ENCODE data around the gene RIC1. TPM values are rescaled to one million over a fixed set of nuclear protein-coding genes. Genes with fewer than 3 reads are reported as not detected.

Gene RIC1, protein sequence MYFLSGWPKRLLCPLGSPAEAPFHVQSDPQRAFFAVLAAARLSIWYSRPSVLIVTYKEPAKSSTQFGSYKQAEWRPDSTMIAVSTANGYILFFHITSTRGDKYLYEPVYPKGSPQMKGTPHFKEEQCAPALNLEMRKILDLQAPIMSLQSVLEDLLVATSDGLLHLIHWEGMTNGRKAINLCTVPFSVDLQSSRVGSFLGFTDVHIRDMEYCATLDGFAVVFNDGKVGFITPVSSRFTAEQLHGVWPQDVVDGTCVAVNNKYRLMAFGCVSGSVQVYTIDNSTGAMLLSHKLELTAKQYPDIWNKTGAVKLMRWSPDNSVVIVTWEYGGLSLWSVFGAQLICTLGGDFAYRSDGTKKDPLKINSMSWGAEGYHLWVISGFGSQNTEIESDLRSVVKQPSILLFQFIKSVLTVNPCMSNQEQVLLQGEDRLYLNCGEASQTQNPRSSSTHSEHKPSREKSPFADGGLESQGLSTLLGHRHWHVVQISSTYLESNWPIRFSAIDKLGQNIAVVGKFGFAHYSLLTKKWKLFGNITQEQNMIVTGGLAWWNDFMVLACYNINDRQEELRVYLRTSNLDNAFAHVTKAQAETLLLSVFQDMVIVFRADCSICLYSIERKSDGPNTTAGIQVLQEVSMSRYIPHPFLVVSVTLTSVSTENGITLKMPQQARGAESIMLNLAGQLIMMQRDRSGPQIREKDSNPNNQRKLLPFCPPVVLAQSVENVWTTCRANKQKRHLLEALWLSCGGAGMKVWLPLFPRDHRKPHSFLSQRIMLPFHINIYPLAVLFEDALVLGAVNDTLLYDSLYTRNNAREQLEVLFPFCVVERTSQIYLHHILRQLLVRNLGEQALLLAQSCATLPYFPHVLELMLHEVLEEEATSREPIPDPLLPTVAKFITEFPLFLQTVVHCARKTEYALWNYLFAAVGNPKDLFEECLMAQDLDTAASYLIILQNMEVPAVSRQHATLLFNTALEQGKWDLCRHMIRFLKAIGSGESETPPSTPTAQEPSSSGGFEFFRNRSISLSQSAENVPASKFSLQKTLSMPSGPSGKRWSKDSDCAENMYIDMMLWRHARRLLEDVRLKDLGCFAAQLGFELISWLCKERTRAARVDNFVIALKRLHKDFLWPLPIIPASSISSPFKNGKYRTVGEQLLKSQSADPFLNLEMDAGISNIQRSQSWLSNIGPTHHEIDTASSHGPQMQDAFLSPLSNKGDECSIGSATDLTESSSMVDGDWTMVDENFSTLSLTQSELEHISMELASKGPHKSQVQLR (N-terminal part only)
- total RNA-seq (2021; fragmentation: NEBNext Ultra II Directional; extraction: Animal tissue kit (Norgen Biotek cat#: 25700)) (24.5 and 25.6 TPM in 2 replicates), polyA plus RNA-seq (2011; rRNA removed) (10.1 and 10.7 TPM in 2 replicates), polyA minus RNA-seq (2011; rRNA and poly(A)+ RNA removed) (50.8 and 63.2 TPM in 2 replicates)
- 12.9 TPM for polyA plus RNA-seq (2011; cell fraction: cytosol; rRNA removed)
- 25.2 TPM for polyA plus RNA-seq (2011; cell fraction: nucleus; rRNA removed)
- polyA plus RNA-seq (2012, experiment 1 of 2) = 11.2 to 15.3 TPM (median 13.5 TPM) in 4 replicates
- 0.56 TPM for polyA plus RNA-seq (2012, experiment 2 of 2)
- 9.0 TPM for polyA plus RNA-seq (2013, experiment 1 of 2)
- polyA plus RNA-seq (2013, experiment 2 of 2) = 9.1 TPM
- polyA minus RNA-seq (2011; cell fraction: cytosol; rRNA and poly(A)+ RNA removed) = 23.3 TPM
- 64.8 TPM for polyA minus RNA-seq (2011; cell fraction: nucleus; rRNA and poly(A)+ RNA removed)
- long read RNA-seq, experiment 1, full-length matches to known transcripts = 1 of 13 reads
- long read RNA-seq, experiment 1, partial matches to known transcripts = 10 of 13 reads
- long read RNA-seq, experiment 1, other reads (novel, unspliced or antisense) = 2 of 13 reads
- long read RNA-seq, experiment 2 = 0 reads

DNA sequence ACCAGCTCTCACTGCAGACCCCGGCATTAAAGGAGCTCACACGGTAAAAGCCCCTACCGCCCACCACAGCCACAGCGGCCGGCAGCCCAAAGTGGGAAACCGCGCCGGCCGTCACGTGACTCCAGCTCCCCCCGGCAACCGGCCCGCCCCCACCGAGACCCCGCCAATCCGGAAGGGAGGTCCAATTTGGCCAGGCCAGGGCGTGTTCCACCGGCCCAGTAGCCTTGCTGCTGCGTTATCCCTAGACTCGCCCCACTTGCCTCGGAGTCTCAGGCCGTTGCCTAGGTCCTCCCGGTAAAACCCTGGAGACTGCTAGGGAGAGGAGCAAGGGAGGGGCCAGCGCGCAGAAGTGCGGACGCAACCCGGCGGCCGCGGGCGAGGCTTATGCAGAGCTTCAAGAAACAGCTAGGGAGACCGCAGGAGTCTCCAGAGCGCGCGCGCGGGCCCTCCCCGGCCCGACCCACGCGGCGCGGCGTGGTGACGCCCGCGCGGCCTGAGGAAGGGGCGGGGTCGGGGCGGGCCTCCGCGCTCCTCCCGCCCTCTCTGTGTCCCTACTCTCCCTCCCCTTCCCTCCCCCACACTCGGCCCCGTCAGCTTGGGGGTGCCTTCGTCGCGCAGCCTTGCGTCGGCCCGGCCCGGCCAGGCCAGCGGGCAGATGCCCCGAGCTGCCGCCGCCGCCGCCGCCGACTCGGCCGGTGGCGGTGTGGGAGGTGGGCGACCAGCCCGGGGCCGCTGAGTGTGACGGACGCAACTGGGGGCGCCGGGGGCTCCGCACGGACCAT, at the start of gene RIC1:
RIC1 (plus strand) TSS at position 578 of the 782 bp plus-strand sequence; CDS start at position 781, 203 bp downstream.
- DNase-seq (ENCODE audit: low read depth in 1 of 2, low spot score in 2 of 2) (peak; percentile 67 to 88), FAIRE-seq (no peak)
- Histone ChIP-seq H3K4me2 (ENCODE audit: insufficient read depth in 1 of 2, low read depth in 2 of 2, low read length in 2 of 2) (peak within 1 kb of the TSS; percentile 80 to 86), H2BK12ac (ENCODE audit: low read depth, low read length) (no peak within 1 kb of the TSS), H4K8ac (ENCODE audit: extremely low read depth, insufficient read depth, low read length) (peak within 1 kb of the TSS; percentile 93), H2BK15ac (ENCODE audit: low read length) (peak within 1 kb of the TSS; percentile 3; the same call in 1 of the 2 replicates), H3K23ac (ENCODE audit: insufficient read length) (no peak within 1 kb of the TSS), H3K4me3 (ENCODE audit: extremely low read depth in 1 of 4, insufficient read depth in 2 of 4, low read depth in 3 of 4, low read length in 4 of 4) (peak within 1 kb of the TSS; percentile 70 to 89 (median 75)), H2AK5ac (ENCODE audit: low read depth, low read length) (no peak within 1 kb of the TSS), H3K36me3 (ENCODE audit: control insufficient read depth in 2 of 4, insufficient read depth in 4 of 4, low read length in 3 of 4) (no peaks in the 10 kb centered on the region), H2AFZ (ENCODE audit: low read length) (peak within 1 kb of the TSS; percentile 79), H3K79me1 (ENCODE audit: low read depth, low read length) (no peaks in the 10 kb centered on the region; the same call in 1 of the 2 replicates), H3K9ac (replicated peaks in 1 of 4; ENCODE audit: extremely low read depth in 1 of 4, low read depth in 3 of 4, low read length in 3 of 4) (peak within 1 kb of the TSS; percentile 59 to 87 (median 67)), H3K79me2 (ENCODE audit: control insufficient read depth in 1 of 2, insufficient read depth in 2 of 2, low read length in 2 of 2) (peaks cover 0 to 39% of the 10 kb centered on the region in 2 experiments; a peak in 2 of 4 replicates), H2BK120ac (replicated peaks; ENCODE audit: low read depth, low read length) (no peak within 1 kb of the TSS), H3K56ac (replicated peaks; ENCODE audit: insufficient read length, low read depth, low read length) (peak within 1 kb of the TSS; percentile 83), H3K4ac (replicated peaks; ENCODE audit: insufficient read length, low read depth, low read length) (peak within 1 kb of the TSS; percentile 96), H4K5ac (ENCODE audit: insufficient read length, low read depth, low read length) (peak within 1 kb of the TSS; percentile 95), H3K23me2 (ENCODE audit: low read depth, low read length) (peaks cover 7% of the 10 kb centered on the region; the same call in 1 of the 2 replicates), H3K9me3 (ENCODE audit: insufficient read depth in 2 of 2, low read depth in 1 of 2, low read length in 1 of 2) (no peaks in the 10 kb centered on the region), H3K14ac (ENCODE audit: insufficient read length) (no peak within 1 kb of the TSS), H4K91ac (replicated peaks; ENCODE audit: insufficient read length, low read length) (peak within 1 kb of the TSS; percentile 74), H4K20me1 (replicated peaks in 1 of 2; ENCODE audit: control insufficient read depth in 1 of 2, insufficient read depth in 2 of 2, low read length in 2 of 2) (peaks cover 1 to 3% of the 10 kb centered on the region in 2 experiments), H2BK5ac (ENCODE audit: low read depth, low read length) (peak within 1 kb of the TSS; percentile 76), H3K4me1 (replicated peaks in 1 of 4; ENCODE audit: control insufficient read depth in 3 of 4, insufficient read depth in 4 of 4, low read length in 3 of 4) (peaks cover 0 to 8% (median 3%) of the 10 kb centered on the region in 4 experiments; a peak in 2 of 7 replicates), H3K27me3 (replicated peaks in 1 of 4; ENCODE audit: control insufficient read depth in 3 of 4, extremely low read depth in 1 of 4, insufficient read depth in 3 of 4, low read length in 3 of 4) (no peaks in the 10 kb centered on the region), H3K18ac (ENCODE audit: extremely low read depth, low read length) (0 out of 2 replicates have a peak within 1 kb of the TSS, but pooled peaks have one; percentile 72), H3K27ac (ENCODE audit: low read depth, low read length) (peak within 1 kb of the TSS; percentile 73; the same call in 1 of the 2 replicates), H2BK20ac (ENCODE audit: low read length) (no peak within 1 kb of the TSS)
- CTCF ChIA-PET (ENCODE audit: partially characterized antibody) = interaction anchor here (1.3 kb wide), 1 partner anchor 86 kb away, joined by 3 read pairs; no protein-coding TSS in a partner anchor
- WGBS, 2 experiments (ENCODE audit: extremely low coverage in 1 of 2, insufficient coverage in 1 of 2, insufficient read length in 1 of 2, insufficient replicate concordance in 2 of 2, low coverage in 1 of 2, low lambda C conversion rate in 2 of 2, missing lambda C conversion rate in 1 of 2) = 3% methylated on average over 29 of the region's 84 CpGs; no CpG with 5 or more reads in 1 of the 2 experiments
- POLR2A ChIA-PET (ENCODE audit: partially characterized antibody) = interaction anchor here (1.1 kb wide), 1 partner anchor 144 kb away, joined by 3 read pairs; no protein-coding TSS in a partner anchor
- TF ChIP-seq GABPA (IDR thresholded peaks at IDR 0.05; ENCODE audit: borderline replicate concordance, insufficient read depth, low read length) (no peak), HDAC2 (IDR thresholded peaks at IDR 0.05; ENCODE audit: borderline replicate concordance in 1 of 2, low read depth in 2 of 2, low read length in 2 of 2) (peak in 1 of 2 experiments; percentile 5; a peak in 1 of 4 replicates)
